NB4 (cell line): ENCODE measurements around the gene SLC30A7.

ENCODE experiments used
- DNase-seq: peaks from one replicate; pipeline ENCODE4 v3.0.0; 2010; ENCODE audit warnings: low read depth
- H3K4me3 ChIP-seq: one replicate; pipeline ENCODE4 v1.5.1; 2011; ENCODE audit warnings: mild to moderate bottlenecking, low read depth, low read length, moderate library complexity
- MYC ChIP-seq: IDR thresholded peaks from 2 replicates; pipeline ENCODE4 v1.6.1; 2011; ENCODE audit warnings: low read depth, low read length
- POLR2A ChIP-seq: IDR thresholded peaks from 2 replicates; pipeline ENCODE4 v1.6.1; 2011; ENCODE audit warnings: mild to moderate bottlenecking; ENCODE audit not compliant: insufficient read length; ENCODE audit errors: extremely low read depth
- TF ChIP-seq, protein P1 (sequence below): IDR thresholded peaks from one replicate; pipeline ENCODE4 v1.5.1; 2012; ENCODE audit warnings: low read depth, low read length
- TF ChIP-seq, protein P2 (sequence below): IDR thresholded peaks from 2 replicates; pipeline ENCODE4 v1.6.1; 2011; ENCODE audit warnings: low read depth, low read length

SLC30A7 gene

GRCh38 chr1:101004061-101004460, 108.2 kb downstream of the SLC30A7 start:
- no peak for TF ChIP-seq POLR2A
- TF ChIP-seq MYC, result no peak
- TF ChIP-seq, protein P1, sequence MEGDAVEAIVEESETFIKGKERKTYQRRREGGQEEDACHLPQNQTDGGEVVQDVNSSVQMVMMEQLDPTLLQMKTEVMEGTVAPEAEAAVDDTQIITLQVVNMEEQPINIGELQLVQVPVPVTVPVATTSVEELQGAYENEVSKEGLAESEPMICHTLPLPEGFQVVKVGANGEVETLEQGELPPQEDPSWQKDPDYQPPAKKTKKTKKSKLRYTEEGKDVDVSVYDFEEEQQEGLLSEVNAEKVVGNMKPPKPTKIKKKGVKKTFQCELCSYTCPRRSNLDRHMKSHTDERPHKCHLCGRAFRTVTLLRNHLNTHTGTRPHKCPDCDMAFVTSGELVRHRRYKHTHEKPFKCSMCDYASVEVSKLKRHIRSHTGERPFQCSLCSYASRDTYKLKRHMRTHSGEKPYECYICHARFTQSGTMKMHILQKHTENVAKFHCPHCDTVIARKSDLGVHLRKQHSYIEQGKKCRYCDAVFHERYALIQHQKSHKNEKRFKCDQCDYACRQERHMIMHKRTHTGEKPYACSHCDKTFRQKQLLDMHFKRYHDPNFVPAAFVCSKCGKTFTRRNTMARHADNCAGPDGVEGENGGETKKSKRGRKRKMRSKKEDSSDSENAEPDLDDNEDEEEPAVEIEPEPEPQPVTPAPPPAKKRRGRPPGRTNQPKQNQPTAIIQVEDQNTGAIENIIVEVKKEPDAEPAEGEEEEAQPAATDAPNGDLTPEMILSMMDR, result no peak
- TF ChIP-seq, protein P2, sequence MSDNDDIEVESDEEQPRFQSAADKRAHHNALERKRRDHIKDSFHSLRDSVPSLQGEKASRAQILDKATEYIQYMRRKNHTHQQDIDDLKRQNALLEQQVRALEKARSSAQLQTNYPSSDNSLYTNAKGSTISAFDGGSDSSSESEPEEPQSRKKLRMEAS, result no peak

GRCh38 chr1:101004670-101005069, 108.8 kb downstream of the SLC30A7 start:
- DNase-seq, result no peak
- TF ChIP-seq, protein P1, result no peak
- TF ChIP-seq, protein P2, result no peak
- no peak for TF ChIP-seq POLR2A
- no peak for TF ChIP-seq MYC
- no peak overlapping the region for H3K4me3 ChIP-seq

More at GRCh38 chr1:101004061-101004460, 108.2 kb downstream of the SLC30A7 start:
- peak; percentile 44 for DNase-seq
- no peak overlapping the region for H3K4me3 ChIP-seq

DNA sequence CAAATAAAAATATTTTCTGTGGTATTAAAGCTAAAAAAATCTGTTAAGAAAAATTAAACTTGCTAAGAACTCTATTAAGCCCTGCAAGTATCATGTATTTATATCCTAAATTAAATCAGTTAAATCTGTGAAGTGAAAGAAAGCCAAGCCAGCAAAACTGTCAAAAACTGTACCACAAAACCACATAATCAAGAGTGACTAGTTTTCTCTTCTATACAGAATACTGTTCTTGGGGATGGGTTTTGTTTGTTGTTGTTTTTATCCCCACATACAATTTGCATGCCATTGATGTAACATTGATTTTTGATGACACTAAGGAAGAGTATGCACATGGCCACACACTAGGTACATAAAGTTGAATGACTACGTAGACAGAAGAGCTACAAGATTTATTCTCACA, 109.3 kb downstream of the SLC30A7 start:
- no peak for DNase-seq
- no peak overlapping the region for H3K4me3 ChIP-seq
- TF ChIP-seq POLR2A (no peak), MYC (no peak)
- TF ChIP-seq, protein P1, result no peak
- TF ChIP-seq, protein P2, result no peak

- TF ChIP-seq POLR2A (no peak), MYC (no peak)
- TF ChIP-seq, protein P1, result no peak
- TF ChIP-seq, protein P2, result no peak
- no peak overlapping the region for H3K4me3 ChIP-seq
- DNase-seq, result peak; percentile 8
Observed at GRCh38 chr1:101005871-101006270, 110.0 kb downstream of the SLC30A7 start.

GRCh38 chr1:101006553-101006952, 110.7 kb downstream of the SLC30A7 start:
- TF ChIP-seq, protein P1, result no peak
- TF ChIP-seq, protein P2, result no peak
- no peak for TF ChIP-seq MYC
- TF ChIP-seq POLR2A, result no peak
- no peak for DNase-seq
- H3K4me3 ChIP-seq, result no peak overlapping the region

DNA sequence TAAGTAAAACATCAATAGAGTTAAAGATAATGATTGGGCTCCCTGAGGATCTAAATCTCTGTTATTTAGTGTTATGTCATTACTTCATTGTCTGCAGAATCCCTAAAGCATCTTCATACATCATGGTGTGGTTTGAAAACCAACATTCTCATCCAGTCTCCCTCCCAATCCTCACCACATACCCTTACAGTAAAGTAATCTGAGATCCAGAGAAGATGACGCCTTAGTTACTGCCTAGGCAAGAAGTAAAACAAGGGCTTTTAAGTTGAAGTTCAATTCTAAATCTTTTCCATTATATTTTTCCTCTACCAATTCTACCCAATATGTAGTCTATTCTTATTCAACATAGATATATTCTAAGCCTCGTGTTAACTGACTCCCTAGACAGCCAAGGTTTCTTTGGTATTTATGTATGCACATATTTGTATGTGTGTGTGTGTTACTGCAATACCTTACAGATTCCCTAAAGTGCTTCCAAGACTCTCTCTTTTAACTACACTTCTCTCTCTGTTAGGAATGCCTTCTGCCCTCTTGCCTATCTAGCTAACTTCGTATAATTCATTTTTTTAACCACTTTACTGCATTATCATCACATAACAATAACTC, 112.4 kb downstream of the SLC30A7 start:
- no peak overlapping the region for H3K4me3 ChIP-seq
- DNase-seq, result no peak
- no peak for TF ChIP-seq POLR2A
- TF ChIP-seq, protein P1, result no peak
- TF ChIP-seq, protein P2, result no peak
- no peak for TF ChIP-seq MYC
